Measurements from ENCODE around the gene SMIM35.
"Not testable (repeated sequence)": the region's sequence is repeated elsewhere in the genome, so short reads cannot be mapped to it uniquely, and the experiment has no call there.

SMIM35 gene

DNA sequence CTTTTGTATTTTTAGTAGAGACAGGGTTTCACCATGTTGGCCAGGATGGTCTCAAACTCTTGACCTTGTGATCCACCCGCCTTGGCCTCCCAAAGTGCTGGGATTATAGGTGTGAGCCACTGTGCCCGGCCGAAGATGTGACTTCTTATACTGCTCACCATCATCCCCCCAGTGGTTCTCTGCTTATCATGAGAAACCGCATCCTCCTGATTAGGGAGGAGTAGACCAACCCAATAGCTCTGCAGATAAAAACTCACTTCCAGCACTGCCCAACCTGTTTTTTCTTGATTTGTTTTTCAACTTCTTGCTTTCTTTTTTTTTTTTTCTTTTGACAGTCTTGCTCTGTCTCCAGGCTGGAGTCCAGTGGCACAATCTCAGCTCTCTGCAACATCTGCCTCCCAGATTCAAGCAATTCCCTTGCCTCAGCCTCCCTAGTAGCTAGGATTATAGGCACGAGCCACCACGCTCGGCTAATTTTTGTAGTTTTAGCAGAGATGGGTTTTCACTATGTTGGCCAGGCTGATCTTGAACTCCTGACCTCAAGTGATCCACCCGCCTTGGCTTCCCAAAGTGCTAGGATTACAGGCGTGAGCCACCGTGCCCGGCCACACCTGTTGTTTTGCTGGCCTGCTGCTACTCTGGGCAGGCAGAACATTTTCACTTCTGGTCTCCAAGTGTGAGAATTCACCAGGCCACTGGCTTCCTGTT, 79.0 kb downstream of the SMIM35 start:
- DNase-seq (ENCODE audit: extremely low spot score, insufficient read length, low read depth), result not testable (repeated sequence)
- peak; percentile 84 for FAIRE-seq

DNA sequence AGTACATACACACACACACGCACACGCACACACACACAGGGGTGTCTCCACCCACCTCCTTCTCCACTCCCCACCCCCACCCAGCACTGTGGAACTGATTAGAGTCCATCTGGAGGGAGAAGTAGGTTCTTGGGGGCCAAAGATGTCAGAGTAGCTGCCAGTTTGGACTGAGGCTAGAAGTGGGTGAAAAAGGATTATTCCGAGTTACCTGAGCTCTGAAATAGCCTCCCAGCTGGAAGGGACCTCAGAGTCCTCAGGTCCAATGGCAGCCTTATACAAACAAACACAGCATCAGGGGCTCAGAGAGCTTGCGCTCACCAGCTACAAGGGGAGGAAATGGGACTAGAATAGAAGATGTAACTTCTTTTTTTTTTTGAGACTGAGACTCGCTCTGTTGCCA, 79.7 kb downstream of the SMIM35 start:
- FAIRE-seq, result no peak

DNA sequence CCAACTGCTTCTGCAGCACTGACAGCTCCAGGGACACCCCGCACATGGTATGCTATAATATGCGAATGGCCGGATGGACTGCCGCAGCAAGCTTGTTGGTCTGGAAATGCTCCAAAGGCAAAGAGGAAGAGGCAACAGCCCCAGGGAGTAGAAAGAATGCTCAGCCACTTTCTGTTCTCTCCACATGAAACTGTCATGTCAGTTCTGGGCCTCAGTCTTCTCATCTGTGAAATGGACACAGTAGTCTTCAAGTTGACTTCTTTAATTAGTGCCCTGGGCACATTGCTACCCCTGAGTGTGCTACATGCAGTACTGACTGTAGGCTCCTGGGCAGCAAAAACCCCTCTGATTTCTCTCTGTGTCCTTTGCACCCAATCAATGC, 80.6 kb downstream of the SMIM35 start:
- DNase-seq (ENCODE audit: extremely low spot score, insufficient read length, low read depth), result no peak
- peak; percentile 62 for FAIRE-seq

More for the DNA sequence above, 79.7 kb downstream of the SMIM35 start:
- DNase-seq (ENCODE audit: extremely low spot score, insufficient read length, low read depth), result no peak

DNA sequence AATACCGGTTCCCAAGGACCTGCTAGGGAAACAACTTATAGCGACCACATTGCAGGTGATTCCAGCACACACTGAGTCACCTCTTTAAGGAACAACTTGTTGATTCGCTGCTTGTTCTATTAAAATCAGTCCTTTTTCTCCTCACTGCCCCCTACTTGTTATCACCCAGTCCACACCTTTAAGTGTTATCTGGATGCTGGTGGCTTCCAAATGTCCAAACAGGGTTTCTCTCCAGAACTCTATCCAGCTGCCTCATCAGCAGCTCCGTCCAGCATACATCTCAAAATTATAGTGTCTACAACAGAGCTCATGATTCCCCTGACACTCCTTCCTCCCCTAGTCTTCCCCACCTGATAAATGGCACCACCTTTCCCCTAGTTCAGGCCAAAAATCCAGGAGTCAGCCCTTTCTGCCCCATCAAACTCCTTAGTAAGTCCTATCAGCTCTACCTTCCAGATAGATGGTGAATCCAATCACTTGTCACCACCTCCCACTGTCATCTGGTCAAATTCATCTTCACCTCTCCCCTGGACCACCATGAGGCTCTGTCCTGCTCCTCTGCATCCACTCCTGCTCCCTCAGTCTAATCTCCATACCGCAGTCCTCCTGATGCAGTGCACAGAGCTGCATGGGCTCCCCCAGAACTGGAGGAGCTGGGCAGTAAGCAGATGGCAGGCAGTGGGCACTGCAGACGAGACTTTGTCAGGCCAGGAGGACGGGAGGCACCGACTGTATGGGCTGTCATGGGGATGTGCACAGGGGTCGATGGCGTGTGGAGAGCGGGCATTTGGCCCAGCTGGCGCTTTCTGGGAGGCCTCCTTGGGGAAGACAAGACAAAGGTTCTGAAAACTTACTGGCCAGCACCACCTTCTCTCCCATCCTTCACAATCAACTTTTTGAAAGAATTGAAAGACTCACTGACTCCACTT, 81.3 kb downstream of the SMIM35 start:
- no peak for FAIRE-seq
- DNase-seq (ENCODE audit: extremely low spot score, insufficient read length, low read depth), result no peak

DNA sequence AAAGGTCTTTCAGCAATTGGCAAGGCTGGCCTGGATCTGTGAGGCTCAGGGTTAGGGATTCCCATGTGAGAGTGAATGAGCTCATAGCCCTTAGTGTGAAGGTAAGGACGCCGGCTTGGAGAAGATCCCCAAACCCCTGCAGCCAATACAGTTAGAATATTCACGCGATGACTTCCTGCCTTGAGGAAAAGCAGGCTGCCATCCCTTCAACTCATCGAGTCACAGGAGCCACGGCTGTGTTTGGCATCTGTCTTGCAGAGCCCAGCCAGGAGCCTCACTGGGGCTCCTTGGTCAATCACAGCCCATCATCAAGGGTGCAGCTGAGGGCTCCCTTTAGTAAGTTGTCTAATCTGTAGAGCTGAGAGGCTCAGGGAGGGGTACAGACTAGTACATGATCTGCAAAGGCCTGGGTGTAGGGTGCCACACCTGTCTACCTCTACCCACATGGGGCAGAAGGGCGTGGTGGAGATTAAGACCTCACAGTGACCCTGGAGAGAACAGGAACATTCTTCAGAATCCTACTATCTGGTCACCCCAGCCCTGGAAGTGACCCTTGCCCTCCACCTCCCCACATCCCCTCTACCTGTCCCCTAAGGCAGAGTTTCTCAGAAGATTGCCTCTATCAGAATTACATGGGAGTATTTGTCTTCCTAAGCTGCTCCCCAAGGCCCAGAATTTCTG, 82.1 kb downstream of the SMIM35 start:
- DNase-seq (ENCODE audit: extremely low spot score, insufficient read length, low read depth) (no peak), FAIRE-seq (no peak)

DNA sequence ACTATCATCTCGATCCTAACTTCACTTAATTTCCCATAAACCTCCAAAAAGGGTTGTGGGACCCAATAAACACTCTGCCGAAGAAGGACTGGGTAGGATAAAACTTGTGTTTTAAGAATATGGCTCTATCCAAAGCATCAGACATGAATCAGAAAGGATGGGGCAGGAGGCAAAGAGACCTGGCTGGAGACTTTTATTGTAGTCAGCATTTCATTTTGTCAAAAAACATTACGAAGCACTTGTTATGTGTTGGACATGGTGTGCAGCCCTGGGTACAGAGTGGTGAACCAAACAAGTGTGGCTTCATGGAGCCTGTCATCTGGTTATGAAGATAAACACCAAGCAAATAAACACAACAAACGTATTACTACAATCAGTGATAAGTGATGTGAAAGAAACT, 83.3 kb downstream of the SMIM35 start:
- DNase-seq (ENCODE audit: extremely low spot score, insufficient read length, low read depth) (no peak), FAIRE-seq (no peak)

DNA sequence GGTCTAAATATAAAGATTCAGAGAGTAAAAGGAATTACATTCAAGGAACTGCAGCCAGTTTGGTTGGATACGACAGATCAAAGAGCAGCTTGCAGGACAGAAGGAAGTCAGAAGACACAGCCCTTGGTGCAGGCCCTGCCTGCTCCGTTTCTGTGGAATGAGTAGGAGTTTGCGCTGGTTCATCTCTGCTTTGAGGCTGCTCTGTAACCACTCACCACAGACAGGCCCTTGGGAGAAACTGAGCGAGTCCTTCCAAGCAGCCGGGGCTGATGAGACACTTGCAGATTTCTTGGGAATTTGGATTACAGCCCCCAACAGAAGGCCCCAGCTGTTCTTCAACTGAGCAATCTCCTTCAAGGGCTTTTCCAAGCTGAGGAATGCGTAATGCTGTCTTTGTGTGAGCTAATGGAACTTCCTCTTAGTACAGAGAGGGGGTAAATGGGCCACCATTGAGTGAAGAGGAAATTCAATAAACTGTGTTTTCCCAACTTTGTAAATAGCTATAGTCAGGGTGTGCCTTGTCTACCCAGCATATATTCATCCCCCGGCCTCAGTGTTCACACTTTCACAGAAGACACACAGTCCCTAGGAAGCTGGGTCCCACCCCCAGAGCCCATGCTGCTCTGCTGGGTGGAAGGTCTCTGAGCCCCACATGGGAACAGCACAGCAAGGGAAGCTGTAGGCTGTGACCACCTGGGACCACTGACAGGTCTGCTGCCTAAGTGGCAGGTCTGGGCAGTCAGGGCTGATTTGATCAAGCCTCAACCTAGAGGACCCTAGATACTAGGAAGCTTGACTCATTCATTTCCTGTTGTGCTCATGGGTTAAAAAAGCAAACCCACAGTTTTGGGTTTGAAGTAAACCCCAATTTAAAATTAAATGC, 84.0 kb downstream of the SMIM35 start:
- DNase-seq (ENCODE audit: extremely low spot score, insufficient read length, low read depth) (no peak), FAIRE-seq (peak; percentile 56)

DNA sequence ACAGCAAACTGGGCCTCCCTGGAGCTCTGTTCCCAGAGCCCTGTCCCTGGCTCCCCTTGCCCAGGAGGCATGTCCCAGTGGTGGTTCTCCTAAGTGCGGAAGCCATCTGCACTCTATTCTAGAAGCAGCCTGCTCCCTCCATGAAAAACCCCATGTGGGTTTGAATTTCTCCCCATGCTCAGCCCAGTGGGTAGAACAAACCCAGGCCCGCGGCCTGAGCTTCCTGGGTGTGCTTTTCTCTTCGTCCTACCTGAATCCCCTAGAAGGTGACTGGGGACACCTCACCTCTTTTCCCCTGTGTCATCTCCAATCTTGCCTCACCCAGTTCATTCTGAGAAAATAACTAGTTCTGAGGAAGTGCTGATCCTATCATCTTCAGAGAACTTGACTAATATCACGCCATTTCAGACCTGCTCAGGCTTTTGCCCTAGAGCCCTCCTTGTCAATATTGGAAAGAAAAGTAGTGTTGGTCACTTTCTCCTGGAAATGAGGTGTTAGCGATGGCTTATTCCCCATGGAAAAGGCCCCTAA, 84.7 kb downstream of the SMIM35 start:
- no peak for FAIRE-seq

DNA sequence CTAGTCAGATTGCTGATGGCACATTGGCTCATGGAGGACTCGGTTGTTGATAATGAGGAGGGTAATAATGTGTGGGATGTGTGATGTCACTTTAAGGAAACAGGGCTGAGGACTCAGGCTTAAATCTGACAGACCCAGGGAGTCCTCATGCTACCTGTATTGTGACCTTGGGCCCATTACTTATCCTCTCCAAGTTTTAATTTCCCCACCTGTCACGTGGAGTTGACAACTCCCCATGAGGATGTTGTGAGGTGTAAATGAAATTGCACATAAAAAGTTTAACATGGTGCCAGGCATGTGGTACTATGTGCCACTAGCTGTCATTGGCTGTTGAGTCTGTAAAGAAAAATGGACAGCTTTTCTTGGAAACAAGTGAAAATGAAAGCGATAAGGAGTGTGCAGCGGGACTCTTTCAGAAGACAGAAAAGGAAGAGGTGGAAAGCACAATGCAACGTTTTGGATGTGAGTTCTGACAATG, 85.2 kb downstream of the SMIM35 start:
- DNase-seq (ENCODE audit: extremely low spot score, insufficient read length, low read depth) (no peak), FAIRE-seq (no peak)

More for the DNA sequence above, 84.7 kb downstream of the SMIM35 start:
- DNase-seq (ENCODE audit: extremely low spot score, insufficient read length, low read depth), result no peak

DNA sequence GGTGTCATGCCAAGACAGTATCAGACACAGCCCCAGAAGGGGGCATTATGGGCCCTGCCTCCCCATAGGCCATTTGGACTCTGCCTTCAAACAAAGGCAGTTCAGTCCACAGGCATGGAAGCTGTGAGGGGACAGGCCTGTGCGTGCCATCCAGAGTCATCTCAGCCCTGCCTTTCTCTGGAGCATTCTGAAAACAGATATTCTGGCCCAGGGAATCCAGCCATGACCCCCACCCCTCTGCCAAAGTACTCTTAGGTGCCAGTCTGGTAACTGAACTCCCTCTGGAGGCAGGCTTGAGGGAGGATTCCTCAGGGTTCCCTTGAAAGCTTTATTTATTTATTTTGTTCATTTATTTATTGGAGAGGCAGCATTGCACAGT, 85.9 kb downstream of the SMIM35 start:
- no peak for FAIRE-seq
- DNase-seq (ENCODE audit: extremely low spot score, insufficient read length, low read depth), result no peak

DNA sequence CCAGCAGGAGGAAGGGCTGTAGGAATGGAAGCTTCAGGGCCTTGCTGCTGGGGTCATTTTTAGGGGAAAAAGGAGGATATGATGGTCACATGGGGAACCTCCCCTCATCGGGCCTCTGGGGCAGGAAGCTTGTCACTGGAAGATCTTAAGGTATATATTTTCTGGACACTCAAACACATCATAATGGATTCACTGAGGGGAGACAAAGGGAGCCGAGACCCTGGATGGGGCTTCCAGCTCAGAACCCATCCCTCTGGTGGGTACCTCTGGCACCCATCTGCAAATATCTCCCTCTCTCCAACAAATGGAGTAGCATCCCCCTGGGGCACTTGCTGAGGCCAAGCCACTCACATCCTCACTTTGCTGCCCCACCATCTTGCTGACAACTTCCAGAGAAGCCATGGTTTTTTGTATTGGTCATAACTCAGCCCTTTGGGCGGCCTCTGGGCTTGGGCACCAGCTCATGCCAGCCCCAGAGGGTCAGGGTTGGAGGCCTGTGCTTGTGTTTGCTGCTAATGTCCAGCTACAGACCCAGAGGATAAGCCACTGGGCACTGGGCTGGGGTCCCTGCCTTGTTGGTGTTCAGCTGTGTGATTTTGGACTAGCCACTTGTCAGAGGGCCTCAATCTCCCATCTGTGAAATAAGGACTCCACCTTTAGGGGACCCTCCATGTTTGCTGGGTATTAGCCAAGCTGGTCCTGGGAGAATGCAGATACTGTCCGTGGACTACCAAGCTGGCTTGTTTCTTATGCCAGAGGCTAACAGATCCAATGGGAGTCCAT, 86.5 kb downstream of the SMIM35 start:
- DNase-seq (ENCODE audit: extremely low spot score, insufficient read length, low read depth) (no peak), FAIRE-seq (no peak)

DNA sequence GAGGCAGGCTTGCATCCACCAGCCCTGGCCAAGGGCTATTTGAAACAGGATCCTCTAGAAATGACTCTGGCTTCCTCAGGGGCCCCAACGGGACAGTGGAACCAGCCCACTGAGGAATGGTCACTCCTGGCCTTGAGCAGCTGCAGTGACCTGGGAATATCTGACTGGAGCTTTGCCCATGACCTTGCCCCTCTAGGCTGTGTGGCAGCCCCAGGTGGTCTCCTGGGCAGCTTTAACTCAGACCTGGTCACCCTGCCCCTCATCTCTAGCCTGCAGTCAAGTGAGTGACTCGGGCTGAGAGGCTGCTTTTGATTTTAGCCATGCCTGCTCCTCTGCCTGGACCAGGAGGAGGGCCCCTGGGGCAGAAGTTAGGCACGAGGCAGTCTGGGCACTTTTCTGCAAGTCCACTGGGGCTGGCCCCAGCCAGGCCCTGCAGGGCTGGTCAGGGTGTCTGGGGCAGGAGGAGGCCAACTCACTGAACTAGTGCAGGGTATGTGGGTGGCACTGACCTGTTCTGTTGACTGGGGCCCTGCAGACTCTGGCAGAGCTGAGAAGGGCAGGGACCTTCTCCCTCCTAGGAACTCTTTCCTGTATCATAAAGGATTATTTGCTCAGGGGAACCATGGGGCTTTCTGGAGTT, 87.3 kb downstream of the SMIM35 start:
- FAIRE-seq (no peak), DNase-seq (ENCODE audit: extremely low spot score, insufficient read length, low read depth) (no peak)

DNA sequence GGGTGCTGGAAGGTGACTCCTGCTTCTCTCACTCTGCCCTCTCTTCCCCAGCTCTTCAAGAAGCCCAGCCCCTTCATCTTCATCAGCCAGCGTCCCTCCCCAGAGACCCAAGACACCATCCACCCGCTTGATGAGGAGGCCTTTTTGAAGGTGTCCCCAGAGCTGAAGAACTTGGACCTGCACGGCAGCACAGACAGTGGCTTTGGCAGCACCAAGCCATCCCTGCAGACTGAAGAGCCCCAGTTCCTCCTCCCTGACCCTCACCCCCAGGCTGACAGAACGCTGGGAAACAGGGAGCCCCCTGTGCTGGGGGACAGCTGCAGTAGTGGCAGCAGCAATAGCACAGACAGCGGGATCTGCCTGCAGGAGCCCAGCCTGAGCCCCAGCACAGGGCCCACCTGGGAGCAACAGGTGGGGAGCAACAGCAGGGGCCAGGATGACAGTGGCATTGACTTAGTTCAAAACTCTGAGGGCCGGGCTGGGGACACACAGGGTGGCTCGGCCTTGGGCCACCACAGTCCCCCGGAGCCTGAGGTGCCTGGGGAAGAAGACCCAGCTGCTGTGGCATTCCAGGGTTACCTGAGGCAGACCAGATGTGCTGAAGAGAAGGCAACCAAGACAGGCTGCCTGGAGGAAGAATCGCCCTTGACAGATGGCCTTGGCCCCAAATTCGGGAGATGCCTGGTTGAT, 88.0 kb downstream of the SMIM35 start:
- DNase-seq (ENCODE audit: extremely low spot score, insufficient read length, low read depth), result no peak
- FAIRE-seq, result no peak

DNA sequence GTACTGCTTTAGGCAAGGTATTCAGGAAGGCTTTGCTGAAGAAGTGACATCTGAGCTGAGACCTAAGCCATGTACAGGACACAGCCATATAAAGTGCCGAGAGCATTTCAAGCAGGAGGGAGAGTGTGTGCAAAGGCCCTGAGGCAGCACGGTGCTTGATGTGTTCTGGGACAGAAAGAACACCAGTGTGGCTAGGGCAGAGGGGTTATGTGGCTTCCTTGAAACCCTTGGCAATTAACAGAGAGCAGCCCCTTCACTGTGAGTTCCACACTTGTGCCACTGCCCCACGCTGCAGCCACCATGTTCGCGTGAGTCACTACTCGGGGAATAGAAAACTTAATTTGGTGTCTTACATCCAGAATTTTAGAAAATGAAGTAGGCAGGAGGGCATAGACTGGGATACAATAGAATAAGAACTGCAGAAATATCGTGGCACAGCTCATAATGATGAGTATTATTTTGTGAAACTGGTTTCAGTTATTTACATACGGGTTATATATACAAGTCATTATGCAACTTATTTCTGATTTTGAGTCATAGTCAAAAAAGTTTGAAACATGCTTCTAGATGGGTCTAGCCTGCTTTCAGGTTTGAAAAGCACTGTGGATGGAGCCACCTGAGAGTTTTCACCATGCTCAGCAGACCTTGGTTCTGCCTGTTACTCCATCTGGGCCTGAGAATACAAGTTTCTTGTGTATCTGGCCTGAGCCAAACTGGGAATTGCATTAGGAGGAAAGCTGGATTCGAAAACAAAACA, 88.8 kb downstream of the SMIM35 start:
- DNase-seq (ENCODE audit: extremely low spot score, insufficient read length, low read depth), result no peak
- FAIRE-seq, result peak; percentile 78

DNA sequence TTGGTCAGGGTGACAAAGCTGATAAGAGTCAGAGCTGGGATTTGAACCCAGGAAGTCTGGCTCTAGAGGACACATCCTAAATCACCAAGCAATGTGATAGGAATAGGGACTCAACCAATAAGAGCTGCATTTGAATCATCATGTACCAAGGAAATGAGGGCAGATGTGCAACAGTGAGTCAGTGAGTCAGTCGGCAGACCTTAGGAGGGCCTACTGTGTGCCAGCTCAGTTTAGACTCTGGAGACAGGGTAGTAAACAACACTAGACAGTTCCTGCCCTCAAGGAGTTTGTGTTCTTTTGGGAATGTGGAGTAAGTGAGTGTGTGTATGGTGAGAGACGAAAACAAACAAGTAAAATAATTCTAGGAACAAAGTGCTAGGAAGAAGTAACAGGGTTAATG, 89.4 kb downstream of the SMIM35 start:
- DNase-seq (ENCODE audit: extremely low spot score, insufficient read length, low read depth) (no peak), FAIRE-seq (no peak)

DNA sequence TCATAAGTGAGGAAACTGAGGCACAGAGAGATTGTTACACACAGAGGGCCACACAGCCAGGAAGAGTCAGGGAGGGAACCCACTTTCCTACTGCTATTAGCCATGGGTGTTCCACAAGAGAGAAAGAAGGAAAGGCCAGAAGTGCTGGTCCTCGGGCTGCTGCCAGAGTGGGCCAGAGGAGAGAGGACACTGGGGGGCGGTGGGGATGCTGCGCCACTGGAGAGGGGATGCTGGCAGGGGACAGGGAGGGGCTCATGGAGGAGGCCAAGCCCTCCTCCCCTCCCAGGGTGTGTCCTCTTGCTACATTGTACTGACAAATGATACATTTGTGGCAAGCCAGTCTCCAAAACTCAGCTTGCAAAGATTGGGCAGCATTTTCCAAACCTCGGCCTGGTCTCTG, 90.7 kb downstream of the SMIM35 start:
- DNase-seq (ENCODE audit: extremely low spot score, insufficient read length, low read depth) (no peak), FAIRE-seq (no peak)

DNA sequence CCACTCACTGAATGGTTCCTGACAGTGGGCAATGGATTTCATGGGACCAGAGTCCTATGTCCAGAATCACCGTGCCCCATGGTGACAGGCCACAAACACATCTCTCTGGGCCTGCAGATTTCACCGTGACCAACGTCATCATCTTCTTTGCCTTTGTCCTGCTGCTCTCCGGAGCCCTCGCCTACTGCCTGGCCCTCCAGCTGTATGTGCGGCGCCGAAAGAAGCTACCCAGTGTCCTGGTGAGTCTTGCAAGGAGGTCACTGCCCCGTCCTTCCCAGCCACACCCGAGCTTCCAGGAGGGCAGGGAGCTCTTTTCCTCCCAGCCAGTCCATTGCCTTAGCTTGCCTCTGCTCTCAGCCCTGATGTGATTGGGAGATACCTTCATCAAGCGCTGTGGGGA, 91.3 kb downstream of the SMIM35 start:
- no peak for FAIRE-seq
- no peak for DNase-seq (ENCODE audit: extremely low spot score, insufficient read length, low read depth)

Measured in GM18507 (cell line).